Activated CD4-positive, alpha-beta T cell treated with anti-CD3 and anti-CD28 coated beads, Interleukin-2, amount 10 ng/mL, durations not matched to agents 7 days and 5 days (primary cell): ENCODE results near the gene CSH1. TPM values are rescaled to one million over a fixed set of nuclear protein-coding genes. Genes with fewer than 3 reads are reported as not detected.
"Not testable (repeated sequence)": the region's sequence is repeated elsewhere in the genome, so short reads cannot be mapped to it uniquely, and the experiment has no call there.

ENCODE experiments used
- CTCF ChIA-PET: fragments of 350-600 bp; sonication (Branson Sonifier 250); formaldehyde crosslinking; loops from one replicate; lab custom pipeline; 2021; ENCODE audit warnings: antibody characterized with exemption; lab: Charles Lee
- POLR2A ChIA-PET: fragments of 350-600 bp; sonication (Branson Sonifier 250); formaldehyde crosslinking; loops from one replicate; lab custom pipeline; 2021; ENCODE audit warnings: antibody characterized with exemption; lab: Charles Lee
- DNase-seq: peaks from one replicate; pipeline ENCODE4 v3.0.0-alpha.2; 2020
- H3K27ac Mint-ChIP-seq: one replicate; pipeline ENCODE4 v1.8.0; 2021; ENCODE audit warnings: mild to moderate bottlenecking, moderate library complexity, mixed read lengths
- H3K27me3 Mint-ChIP-seq: one replicate; pipeline ENCODE4 v1.8.0; 2021; ENCODE audit warnings: mixed read lengths
- H3K36me3 Mint-ChIP-seq: one replicate; pipeline ENCODE4 v1.8.0; 2021; ENCODE audit warnings: low read depth, mixed read lengths
- H3K4me1 Mint-ChIP-seq: one replicate; pipeline ENCODE4 v1.8.0; 2021; ENCODE audit warnings: mixed read lengths
- H3K4me3 Mint-ChIP-seq: one replicate; pipeline ENCODE4 v1.8.0; 2021; ENCODE audit warnings: mild to moderate bottlenecking, moderate library complexity, mixed read lengths
- H3K9me3 Mint-ChIP-seq: one replicate; pipeline ENCODE4 v1.8.0; 2021; ENCODE audit warnings: mixed read lengths
- total RNA-seq, 2 experiments: library from RNA; stranded (reverse); gene quantifications; one replicate each; pipeline ENCODE4 v1.2.3, GENCODE V29; 2021

The CSH1 gene
- total RNA-seq, 2 experiments from 2014 or later, result not detected

DNA sequence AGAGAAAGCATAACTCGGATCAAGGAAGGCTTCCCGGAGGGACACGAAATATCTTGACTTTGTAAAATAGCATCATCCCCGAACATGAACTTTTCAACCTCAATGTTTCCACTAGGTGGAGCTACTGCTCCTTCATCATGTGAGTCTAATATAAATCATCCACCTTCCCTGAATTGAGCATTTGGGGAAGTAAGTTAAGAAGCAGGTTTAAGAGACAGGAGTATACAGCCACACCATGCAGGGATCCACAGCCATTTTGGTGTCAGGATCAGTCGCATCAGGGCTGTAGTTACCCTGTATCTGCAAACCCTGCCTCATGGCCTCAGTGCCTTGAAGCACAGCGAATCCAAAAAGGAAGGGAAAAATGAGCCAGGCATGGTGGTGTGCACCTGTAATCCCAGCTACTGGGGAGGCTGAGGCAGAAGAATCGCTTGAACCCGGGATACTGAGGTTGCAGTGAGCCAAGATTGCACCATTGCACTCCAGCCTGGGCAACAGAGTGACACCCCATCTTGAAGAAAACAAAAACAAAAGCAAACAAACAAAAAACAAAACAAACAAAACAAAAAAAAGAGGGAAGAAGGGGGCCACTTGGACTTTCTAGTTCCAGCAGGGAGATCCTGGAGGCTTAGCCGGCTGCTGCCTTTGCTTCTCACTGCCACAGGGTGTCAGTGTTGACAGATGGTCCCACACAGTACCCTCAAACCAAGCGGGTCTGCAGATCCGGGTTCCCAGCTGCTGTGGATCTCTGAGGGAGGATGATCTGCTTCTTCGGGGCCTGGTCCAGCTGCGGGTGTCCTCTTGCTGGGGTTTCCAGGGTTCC, 7.1 kb downstream of the CSH1 start:
- H3K4me3 Mint-ChIP-seq, H3K4me1 Mint-ChIP-seq, H3K9me3 Mint-ChIP-seq, H3K27ac Mint-ChIP-seq, POLR2A ChIA-PET, H3K36me3 Mint-ChIP-seq: not testable (repeated sequence)
- DNase-seq, result peak; percentile 53
- H3K27me3 Mint-ChIP-seq, result peaks cover 33% of the 10 kb centered on the region
- CTCF ChIA-PET, result interaction anchor here (0.6 to 2.5 kb wide), 8 partner anchors 23 to 389 kb away, joined by 3 to 5 read pairs (median 3); no protein-coding TSS in a partner anchor

DNA sequence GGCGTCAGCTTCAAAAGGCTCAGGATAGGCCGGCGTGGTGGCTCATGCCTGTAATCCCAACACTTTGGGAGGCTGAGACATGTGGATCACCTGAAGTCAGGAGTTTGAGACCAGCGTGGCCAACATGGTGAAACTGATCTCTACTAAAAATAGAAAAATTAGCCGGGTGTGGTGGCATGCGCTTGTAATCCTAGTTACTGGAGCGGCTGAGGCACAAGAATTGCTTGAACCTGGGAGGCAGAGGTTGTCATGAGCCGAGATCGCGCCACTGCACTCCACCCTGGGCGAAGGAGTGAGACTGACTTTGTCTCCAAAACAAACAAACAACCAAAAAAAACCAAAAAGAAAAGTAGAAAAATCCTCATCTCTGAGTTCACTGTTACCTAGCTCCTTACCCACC, 11.3 kb downstream of the CSH1 start:
- H3K9me3 Mint-ChIP-seq, CTCF ChIA-PET, POLR2A ChIA-PET, DNase-seq, H3K4me3 Mint-ChIP-seq, H3K36me3 Mint-ChIP-seq, H3K27ac Mint-ChIP-seq: not testable (repeated sequence)
- peaks cover 15% of the 10 kb centered on the region for H3K27me3 Mint-ChIP-seq
- H3K4me1 Mint-ChIP-seq, result peaks cover 11% of the 10 kb centered on the region

DNA sequence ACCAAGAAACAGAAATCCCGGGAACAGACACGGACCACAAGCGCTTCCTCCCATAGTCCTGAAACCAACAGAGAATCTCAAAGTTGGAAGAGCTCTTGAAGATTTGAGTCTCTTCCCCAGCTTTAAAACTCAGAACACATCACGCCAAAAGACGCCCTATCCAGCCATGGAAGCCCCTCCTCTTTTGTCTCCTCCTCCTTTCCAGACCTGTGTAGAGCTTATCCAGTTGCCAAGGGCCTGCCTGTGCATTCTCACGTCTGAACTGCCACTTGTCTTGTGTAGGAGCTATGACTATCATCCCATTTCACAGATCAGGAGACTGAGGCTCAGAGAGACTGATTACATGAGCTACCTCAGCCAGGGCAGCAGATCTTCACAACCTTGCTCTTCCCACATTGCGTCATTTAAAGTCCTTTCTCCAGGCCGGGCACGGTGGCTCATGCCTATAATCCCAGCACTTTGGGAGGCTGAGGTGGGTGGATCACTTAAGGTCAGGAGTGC, 13.7 kb downstream of the CSH1 start:
- POLR2A ChIA-PET, H3K27ac Mint-ChIP-seq, H3K9me3 Mint-ChIP-seq, H3K4me1 Mint-ChIP-seq, H3K36me3 Mint-ChIP-seq, H3K4me3 Mint-ChIP-seq, DNase-seq: not testable (repeated sequence)
- H3K27me3 Mint-ChIP-seq, result peaks cover 10% of the 10 kb centered on the region
- CTCF ChIA-PET, result interaction anchor here (0.7 to 1.7 kb wide), 6 partner anchors 16 to 170 kb away, joined by 3 to 7 read pairs (median 5); no protein-coding TSS in a partner anchor

DNA sequence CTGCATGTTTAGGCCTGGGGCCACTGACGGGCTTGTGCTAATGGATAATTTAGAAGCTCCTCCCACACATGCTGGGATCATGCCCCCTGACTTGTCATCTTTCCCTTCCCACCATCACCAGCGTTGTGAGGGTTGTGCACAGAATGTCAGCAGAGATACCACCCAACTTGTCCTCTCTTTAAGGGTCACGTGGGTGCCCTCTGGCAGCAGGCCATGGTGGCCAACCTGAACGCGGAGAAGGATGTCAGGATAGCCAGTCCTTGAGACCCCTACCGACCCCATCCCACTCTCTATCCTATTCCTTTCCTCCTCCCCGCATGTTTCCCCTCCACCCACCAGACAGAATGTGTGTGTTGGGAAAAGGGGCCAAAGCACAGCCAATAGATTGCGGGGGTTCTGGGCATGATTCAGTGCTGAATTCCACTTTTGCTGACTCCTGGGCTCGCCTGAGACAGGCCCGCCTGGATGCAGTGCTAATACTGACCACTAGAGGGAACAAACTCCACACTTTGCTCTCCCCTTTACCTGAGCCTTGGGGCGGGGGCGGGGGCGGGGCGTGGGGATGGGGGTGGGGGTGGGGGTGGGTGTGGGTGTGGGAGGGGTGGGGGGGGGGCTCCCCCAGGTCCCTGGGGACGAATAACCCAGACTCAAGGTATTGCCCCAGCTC, 14.3 kb downstream of the CSH1 start, which contains the start of gene GH2:
TSS of gene GH2 (minus strand) at position 10 of the 667 bp plus-strand sequence. CDS start 143 bp downstream, outside the sequence.
- peaks cover 5% of the 10 kb centered on the region for H3K27me3 Mint-ChIP-seq
- DNase-seq, result peak; percentile 72
- ChIA-PET CTCF (interaction anchor here (0.7 to 1.7 kb wide), 4 partner anchors 16 to 85 kb away, joined by 3 to 6 read pairs (median 3); no protein-coding TSS in a partner anchor), POLR2A (no interaction called here)
- no peaks in the 10 kb centered on the region for H3K36me3 Mint-ChIP-seq
- no peak within 1 kb of the TSS for H3K27ac Mint-ChIP-seq
- no peaks in the 10 kb centered on the region for H3K9me3 Mint-ChIP-seq
- peaks cover 3% of the 10 kb centered on the region for H3K4me1 Mint-ChIP-seq
- no peak within 1 kb of the TSS for H3K4me3 Mint-ChIP-seq

DNA sequence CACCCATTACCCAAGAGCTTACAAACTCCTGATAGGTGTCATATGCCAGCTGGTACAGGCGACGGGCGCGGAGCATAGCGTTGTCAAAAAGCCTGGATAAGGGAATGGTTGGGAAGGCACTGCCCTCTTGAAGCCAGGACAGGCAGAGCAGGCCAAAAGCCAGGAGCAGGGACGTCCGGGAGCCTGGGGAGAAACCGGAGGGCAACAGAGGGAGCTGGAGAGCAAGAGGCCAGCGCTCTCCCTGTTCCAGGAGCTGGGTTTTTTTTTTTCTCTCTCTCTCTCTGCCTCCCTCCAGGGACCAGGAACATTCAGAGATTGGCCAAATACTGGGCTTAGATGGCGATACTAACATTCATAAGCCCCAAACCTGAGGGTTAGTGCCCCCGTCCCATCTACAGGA, 15.0 kb downstream of the CSH1 start:
- H3K36me3 Mint-ChIP-seq, H3K4me1 Mint-ChIP-seq, H3K9me3 Mint-ChIP-seq, DNase-seq, H3K27ac Mint-ChIP-seq, POLR2A ChIA-PET, H3K27me3 Mint-ChIP-seq, H3K4me3 Mint-ChIP-seq: not testable (repeated sequence)
- CTCF ChIA-PET, result interaction anchor here (0.9 to 1.7 kb wide), 4 partner anchors 15 to 186 kb away, joined by 3 to 6 read pairs (median 4); no protein-coding TSS in a partner anchor

DNA sequence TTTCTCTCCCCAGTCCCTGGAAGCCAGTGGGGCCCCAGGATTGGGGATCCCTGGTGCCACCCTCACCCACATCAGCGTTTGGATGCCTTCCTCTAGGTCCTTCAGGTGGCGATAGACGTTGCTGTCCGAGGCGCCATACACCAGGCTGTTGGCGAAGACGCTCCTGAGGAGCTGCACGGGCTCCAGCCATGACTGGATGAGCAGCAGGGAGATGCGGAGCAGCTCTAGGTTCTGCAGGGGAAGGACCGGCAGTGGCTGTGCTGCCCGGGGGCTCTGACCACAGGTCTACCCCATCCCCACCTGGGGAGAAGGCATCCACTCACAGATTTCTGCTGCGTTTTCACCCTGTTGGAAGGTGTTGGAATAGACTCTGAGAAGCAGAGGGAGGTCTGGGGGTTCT, 15.7 kb downstream of the CSH1 start:
- ChIA-PET CTCF (interaction anchor here (0.6 to 1.2 kb wide), 4 partner anchors 53 to 186 kb away, joined by 3 to 4 read pairs (median 3); no protein-coding TSS in a partner anchor), POLR2A (no interaction called here)
- H3K9me3 Mint-ChIP-seq, result no peaks in the 10 kb centered on the region
- no peak overlapping the region for H3K27ac Mint-ChIP-seq
- H3K27me3 Mint-ChIP-seq, result peaks cover 3% of the 10 kb centered on the region
- peaks cover 3% of the 10 kb centered on the region for H3K4me1 Mint-ChIP-seq
- H3K36me3 Mint-ChIP-seq, result no peaks in the 10 kb centered on the region
- DNase-seq, result no peak
- H3K4me3 Mint-ChIP-seq, result no peak overlapping the region

DNA sequence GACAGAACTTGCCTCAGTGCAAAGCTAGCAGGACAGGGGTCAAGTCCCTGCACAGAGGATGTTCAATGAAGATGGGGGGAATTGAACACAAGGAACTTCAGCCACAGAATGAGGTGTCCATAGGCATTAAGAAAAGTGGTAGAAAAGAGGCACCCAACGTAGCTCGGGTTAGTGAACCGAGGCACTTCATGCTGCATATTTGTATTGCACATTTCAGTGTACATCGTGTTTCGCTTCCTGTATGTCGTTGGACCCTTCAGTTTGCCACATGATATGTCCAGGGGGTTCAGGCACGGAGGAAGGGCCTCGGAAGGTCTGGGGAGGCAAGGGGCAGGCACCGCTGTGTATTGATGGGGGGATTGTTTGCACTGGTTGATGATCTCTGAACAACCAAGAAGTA, 18.0 kb downstream of the CSH1 start:
- H3K36me3 Mint-ChIP-seq, H3K4me3 Mint-ChIP-seq, H3K4me1 Mint-ChIP-seq, DNase-seq, H3K27ac Mint-ChIP-seq, H3K9me3 Mint-ChIP-seq, H3K27me3 Mint-ChIP-seq, POLR2A ChIA-PET: not testable (repeated sequence)
- CTCF ChIA-PET, result interaction anchor here (0.6 kb wide), 1 partner anchor 14 kb away, joined by 3 read pairs; no protein-coding TSS in a partner anchor

DNA sequence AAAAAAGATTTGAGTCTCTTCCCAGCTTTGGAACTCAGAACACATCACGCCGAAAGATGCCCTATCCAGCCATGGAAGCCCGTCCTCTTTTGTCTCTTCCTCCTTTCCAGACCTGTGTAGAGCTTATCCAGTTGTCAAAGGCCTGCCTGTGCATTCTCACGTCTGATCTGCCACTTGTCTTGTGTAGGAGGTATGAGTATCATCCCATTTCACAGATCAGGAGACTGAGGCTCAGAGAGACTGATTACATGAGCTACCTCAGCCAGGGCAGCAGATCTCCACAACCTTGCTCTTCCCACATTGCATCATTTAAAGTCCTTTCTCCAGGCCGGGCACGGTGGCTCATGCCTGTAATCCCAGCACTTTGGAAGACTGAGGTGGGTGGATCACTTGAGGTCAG, 21.7 kb downstream of the CSH1 start:
- CTCF ChIA-PET, H3K4me3 Mint-ChIP-seq, H3K27ac Mint-ChIP-seq, H3K4me1 Mint-ChIP-seq, H3K36me3 Mint-ChIP-seq, H3K9me3 Mint-ChIP-seq, POLR2A ChIA-PET, DNase-seq: not testable (repeated sequence)
- peaks cover 16% of the 10 kb centered on the region for H3K27me3 Mint-ChIP-seq

DNA sequence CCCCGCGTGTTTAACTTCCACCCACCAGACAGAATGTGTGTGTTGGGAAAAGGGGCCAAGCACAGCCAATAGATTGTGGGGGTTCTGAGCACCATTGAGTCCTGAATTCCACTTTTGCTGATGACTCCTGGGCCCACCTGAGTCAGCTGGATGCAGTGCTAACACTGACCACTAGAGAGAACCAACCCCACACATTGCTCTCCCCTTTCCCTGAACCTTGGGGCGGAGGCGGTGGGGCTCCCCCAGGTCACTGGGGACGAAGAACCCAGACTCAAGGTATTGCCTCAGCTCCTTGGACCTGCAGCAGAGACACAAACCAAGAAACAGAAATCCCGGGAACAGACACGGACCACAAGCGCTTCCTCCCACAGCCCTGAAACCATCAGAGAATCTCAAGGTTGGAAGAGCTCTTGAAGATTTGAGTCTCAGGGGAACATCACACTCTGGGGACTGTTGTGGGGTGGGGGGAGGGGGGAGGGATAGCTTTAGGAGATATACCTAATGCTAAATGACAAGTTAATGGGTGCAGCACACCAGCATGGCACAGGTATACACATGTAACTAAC, 22.2 kb downstream of the CSH1 start:
- CTCF ChIA-PET, H3K4me1 Mint-ChIP-seq, POLR2A ChIA-PET, H3K9me3 Mint-ChIP-seq, H3K36me3 Mint-ChIP-seq, H3K4me3 Mint-ChIP-seq, DNase-seq, H3K27ac Mint-ChIP-seq: not testable (repeated sequence)
- H3K27me3 Mint-ChIP-seq, result peaks cover 13% of the 10 kb centered on the region

DNA sequence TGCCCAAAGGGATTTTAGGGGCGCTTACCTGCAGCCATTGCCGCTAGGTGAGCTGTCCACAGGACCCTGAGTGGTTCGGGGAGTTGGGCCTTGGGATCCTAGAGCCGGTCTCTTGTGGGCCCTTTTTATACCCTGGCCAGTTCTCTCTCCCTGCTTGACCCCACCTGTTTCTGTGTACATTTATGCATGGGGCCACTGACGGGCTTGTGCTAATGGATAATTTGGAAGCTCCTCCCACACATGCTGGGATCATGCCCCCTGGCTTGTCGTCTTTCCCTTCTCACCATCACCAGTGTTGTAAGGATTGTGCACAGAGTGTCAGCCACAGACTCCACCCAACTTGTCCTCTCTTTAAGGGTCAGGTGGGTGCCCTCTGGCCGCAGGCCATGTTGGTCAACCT, 22.8 kb downstream of the CSH1 start, which contains the start of gene CSH2:
TSS of gene CSH2 (minus strand) at position 101 of the 400 bp plus-strand sequence. CDS start at position 38, 63 bp downstream.
- CTCF ChIA-PET, H3K4me3 Mint-ChIP-seq, H3K4me1 Mint-ChIP-seq, H3K27ac Mint-ChIP-seq, POLR2A ChIA-PET, H3K36me3 Mint-ChIP-seq, DNase-seq, H3K9me3 Mint-ChIP-seq: not testable (repeated sequence)
- peaks cover 13% of the 10 kb centered on the region for H3K27me3 Mint-ChIP-seq

DNA sequence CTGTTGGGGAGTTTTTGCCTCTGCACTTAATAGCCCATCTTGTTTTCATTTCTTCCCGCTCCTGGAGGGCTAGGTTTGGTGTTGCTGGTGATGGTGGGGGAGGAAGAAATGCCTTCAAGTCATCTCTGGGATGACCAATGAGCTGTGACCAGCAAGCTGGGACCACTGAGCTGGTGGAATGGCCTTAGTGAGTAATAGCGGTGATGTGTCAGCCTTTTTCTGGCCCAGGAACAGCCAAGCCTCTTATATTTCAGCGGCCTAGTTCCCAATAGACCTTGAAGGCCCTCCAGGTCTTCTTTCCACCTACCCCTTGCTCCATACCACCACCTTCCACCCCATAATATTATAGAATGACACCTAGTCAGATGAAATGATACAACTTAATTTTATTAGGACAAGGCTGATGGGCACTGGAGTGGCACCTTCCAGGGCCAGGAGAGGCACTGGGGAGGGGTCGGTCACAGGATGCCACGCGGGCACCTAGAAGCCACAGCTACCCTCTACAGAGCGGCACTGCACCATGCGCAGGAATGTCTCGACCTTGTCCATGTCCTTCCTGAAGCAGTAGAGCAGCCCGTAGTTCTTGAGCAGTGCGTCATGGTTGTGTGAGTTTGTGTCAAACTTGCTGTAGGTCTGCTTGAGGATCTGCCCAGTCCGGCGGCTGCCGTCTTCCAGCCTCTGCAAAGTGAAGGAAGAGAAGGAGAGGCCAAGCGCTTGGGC, 24.6 kb downstream of the CSH1 start:
- DNase-seq, H3K36me3 Mint-ChIP-seq, H3K4me3 Mint-ChIP-seq, CTCF ChIA-PET, POLR2A ChIA-PET, H3K9me3 Mint-ChIP-seq, H3K27ac Mint-ChIP-seq, H3K4me1 Mint-ChIP-seq: not testable (repeated sequence)
- peaks cover 13% of the 10 kb centered on the region for H3K27me3 Mint-ChIP-seq

DNA sequence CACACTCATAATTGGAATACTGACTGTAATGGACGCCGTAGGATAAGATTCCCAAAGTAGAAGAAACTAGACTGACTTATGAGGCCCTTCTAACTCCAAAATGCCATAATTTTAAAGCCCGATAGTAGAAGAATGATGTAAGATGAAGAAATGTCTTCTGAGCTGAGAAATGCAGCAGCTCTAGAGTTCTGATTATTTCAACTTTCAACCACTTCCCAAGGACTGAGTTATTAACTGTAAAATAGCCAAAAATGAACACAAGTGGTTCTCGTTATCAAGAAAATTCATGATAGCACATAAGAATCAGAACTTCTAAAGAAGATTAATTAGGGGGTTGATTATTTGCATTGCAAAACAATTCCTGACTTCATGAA, 26.1 kb downstream of the CSH1 start:
- H3K36me3 Mint-ChIP-seq, POLR2A ChIA-PET, H3K9me3 Mint-ChIP-seq, H3K27ac Mint-ChIP-seq, H3K4me3 Mint-ChIP-seq, H3K4me1 Mint-ChIP-seq, DNase-seq, CTCF ChIA-PET: not testable (repeated sequence)
- peaks cover 15% of the 10 kb centered on the region for H3K27me3 Mint-ChIP-seq
